HG03342 (cell line): ENCODE data around the gene SPRR2A.
"Not testable (repeated sequence)": the region's sequence is repeated elsewhere in the genome, so short reads cannot be mapped to it uniquely, and the experiment has no call there.

Experiments
- ATAC-seq: cut with Tn5 transposase; IDR thresholded peaks from one replicate; pipeline ENCODE4 v1.9.1; 2021; ENCODE audit warnings: mild to moderate bottlenecking, moderate library complexity; ENCODE audit not compliant: unreplicated experiment

Gene SPRR2A

GRCh38 chr1:153057375-153057774, at the start of gene SPRR2A:
Gene SPRR2A (minus strand): TSS chr1:153057512. CDS start chr1:153056735, 777 bp downstream.
- ATAC-seq: no peak

DNA sequence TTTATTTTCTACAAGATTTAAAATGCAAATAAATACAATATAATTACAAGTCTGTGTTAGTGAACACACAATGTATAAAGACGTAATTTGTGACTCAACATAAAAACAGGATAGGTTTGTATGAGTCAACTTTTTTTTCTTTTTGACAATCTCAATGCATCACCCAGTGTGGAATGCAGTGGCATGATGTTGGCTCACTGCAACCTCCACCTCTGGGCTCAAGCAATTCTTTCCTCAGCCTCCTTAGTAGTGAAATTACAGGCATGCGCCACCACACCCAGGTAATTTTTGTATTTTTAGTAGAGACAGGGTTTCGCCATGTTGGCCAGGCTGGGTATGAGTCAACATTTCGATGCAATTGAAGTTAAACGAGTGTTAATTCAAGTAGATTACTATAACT, 42.9 kb upstream of the SPRR2A start:
- no peak for ATAC-seq

DNA sequence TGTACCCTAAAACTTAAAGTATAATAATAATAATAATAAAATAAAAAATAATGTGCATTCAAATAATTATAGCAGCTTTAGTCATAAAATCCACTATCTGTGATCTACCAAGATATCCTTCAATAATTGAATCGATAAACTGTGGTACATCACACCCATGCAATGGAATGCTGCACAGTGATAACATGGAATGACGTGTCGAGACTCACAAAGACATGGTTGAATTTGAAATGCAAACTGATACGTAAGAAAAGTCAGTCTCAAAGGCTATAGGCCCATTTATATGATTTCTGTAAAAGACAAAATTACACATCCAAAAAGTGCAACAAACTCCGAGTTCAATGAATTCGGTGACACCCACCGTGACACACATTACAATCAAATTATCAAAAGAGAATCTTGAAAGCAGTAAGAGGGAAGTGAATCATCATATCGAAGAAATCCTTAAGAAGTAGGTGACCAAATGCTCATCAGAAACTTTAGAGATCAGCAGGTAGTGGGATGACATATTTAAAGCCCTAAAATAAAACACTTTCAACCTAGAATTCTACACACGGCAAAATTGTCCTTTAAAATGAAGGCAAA, 42.2 kb upstream of the SPRR2A start:
- no peak for ATAC-seq

DNA sequence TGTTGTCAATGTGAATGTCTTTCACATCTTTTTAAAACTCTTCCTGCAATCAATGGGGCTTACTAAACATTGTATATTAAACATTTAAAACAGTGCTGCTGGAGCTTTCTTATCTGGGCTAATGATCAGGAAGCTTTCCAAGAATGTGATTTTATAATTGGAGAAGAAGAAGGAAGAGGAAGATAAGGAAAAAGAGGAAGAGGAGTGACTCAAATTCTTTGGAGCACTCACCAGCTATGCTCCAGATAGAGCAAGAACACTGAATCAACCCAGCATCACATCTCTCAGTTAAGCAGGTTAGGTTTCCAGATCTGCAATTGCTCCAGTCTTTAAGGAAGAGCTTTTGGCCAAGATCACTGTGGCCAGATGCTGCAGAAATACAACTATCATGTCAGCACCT, 38.5 kb upstream of the SPRR2A start:
- ATAC-seq: no peak

DNA sequence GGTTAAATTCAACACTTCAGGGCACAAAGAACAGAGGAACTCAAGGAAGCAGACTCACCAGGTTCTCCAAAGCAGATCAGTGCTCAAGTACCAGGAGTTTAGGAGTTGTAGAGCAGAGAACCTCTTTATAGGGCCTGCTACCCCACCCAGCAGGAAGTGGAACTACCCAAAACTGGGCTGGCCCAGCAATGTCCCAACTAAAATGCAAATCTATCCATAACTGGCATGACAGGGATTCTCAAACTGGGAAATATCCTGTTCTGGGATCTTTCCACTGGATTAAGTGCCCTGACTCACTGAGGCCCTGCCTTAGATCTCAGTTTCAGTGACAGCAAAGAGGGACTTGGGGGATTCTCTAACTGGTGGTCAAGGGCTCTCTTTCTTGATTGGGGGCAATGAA, 37.1 kb upstream of the SPRR2A start, which contains the start of gene SPRR2E:
Gene SPRR2E (minus strand): TSS at position 101 of the 400 bp plus-strand sequence. CDS start 775 bp downstream, outside the sequence.
- no peak for ATAC-seq

GRCh38 chr1:153087652-153088051, 30.3 kb upstream of the SPRR2A start:
- ATAC-seq: no peak

GRCh38 chr1:153081736-153082135, 24.4 kb upstream of the SPRR2A start:
- ATAC-seq: no peak

GRCh38 chr1:153072806-153073726, 15.8 kb upstream of the SPRR2A start:
- no peak for ATAC-seq

DNA sequence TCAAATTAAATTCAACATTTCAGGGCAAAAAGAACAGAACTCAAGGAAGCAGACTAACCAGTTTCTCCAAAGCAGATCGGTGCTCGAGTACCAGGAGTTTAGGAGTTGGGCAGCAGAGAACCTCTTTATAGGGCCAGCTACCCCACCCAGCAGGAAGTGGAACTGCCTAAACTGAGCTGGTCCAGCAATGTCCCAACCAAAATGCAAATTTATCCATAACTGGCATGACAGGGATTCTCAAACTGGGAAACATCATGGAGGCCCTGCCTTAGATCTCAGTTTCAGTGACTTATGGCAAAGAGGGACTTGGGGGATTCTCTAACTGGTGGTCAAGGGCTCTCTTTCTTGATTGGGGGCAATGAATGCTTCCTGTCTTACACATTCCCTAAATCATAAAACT, 14.2 kb upstream of the SPRR2A start, which contains the start of gene SPRR2B:
Gene SPRR2B (minus strand): TSS at position 101 of the 400 bp plus-strand sequence. CDS start 772 bp downstream, outside the sequence.
- ATAC-seq: no peak

DNA sequence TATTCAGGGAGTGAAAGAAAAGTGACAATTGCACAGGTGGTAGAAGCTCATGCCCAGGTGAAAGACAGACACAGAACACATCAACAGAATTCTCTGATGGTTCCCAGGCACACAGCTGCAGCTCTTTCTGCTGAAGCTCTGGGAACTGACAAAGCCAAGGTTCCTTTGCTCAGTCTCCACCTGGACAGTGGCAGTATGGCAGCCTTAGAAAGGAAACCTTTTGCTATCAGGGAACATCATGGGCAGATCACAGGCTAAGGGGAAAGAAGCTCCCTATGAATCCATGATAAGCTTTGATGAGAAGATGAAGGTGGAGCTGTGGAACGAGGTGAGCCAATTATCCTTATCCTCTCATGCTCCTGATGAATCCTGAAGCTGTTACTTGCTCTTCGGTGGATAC, 12.9 kb upstream of the SPRR2A start:
- no peak for ATAC-seq

DNA sequence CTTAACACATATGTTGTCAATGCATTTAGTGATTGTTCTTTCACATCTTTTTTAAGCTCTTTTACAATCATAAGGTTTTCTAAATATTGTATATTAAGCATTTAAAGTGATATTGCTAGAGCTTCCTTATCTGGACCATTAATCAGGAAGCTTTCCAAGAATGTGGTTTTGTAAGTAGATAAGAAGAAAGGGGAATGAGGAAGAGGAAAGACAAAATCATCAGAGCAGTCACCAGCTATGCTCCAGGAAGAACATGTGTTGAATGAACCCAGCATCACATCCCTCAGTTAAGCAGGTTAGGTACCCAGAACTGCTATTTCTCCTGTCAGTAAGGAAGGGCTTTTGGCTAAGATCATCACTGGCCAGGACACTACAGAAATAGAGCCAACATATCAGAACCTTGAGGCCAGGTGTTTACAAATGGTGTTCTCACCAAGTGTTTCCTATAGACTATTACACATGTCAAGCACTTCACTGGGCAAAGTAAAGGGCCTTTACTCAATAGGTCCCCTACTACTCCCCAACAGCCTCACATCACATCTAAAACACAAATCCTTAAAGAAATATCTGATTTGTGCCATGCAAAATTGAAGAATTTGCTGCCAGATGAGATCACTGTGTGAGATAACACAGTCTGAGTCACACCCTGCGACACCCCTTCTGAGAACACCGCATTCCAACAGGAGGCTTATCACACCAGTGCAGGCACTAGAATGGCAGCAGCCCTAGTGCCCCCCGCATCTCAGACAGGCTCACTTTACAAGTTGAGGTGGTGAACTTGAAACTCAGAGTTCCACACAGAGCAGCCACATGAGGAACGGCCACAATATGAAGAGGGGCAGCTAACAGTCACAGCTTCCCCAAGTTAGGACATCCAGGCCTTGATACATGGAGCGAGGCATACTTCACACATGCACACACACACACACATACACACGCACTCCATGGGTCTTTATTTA, 1.8 kb upstream of the SPRR2A start:
- no peak for ATAC-seq

GRCh38 chr1:153058154-153058553, 842 bp upstream of the SPRR2A start:
- ATAC-seq: no peak

GRCh38 chr1:153056111-153056510, 1.2 kb downstream of the SPRR2A start:
- ATAC-seq: not testable (repeated sequence)

DNA sequence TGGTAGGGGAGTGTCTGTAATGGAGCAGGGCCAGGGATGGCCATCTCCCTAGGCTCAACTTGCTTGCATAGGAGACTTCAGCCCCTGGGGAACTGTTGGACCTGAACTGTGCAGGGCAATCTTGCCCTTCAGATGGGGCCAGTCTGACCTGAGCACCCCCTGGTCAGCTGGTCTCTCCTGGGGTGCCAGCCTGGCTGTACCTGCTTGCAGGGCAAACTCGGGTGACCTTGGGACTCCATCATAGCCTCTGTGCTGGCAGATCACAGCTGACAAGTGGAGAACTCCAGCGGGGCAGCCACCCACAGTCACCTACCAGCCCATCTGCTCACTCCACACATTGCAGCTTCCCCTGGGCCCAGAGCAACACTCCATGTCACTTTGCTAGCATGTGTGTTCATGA, 8.1 kb downstream of the SPRR2A start:
- ATAC-seq: no peak

DNA sequence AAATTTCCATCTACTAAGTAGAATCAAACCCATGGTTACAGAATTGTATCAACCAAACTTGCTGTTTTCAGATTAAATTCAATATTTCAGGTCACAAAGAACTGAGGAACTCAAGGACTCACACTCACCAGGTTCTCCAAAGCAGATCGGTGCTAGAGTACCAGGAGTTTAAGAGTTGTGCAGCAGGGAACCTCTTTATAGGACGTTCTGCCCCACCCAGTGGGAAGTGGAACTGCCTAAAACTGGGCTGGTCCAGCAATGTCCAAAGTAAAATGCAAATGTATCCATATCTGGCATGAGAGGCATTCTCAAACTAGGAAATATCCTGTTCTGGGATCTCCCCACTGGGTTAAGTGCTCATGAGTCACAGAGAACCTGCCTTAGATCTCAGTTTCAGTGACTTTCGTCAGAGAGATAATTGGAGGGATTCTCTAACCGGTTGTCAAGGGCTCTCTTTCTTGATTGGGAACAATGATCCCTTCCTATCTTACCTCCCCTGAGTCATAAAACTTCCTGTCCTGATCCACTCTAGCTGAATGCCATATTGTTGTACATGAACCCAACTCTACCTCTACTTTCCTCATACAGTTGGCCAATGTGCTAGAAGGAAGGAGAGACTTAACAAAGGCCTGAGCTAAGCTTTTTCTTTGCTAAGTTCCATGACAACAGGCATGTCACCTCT, 16.2 kb downstream of the SPRR2A start, which contains the start of gene SPRR2D:
Gene SPRR2D (minus strand): TSS at position 171 of the 682 bp plus-strand sequence. CDS start 774 bp downstream, outside the sequence.
- no peak for ATAC-seq

DNA sequence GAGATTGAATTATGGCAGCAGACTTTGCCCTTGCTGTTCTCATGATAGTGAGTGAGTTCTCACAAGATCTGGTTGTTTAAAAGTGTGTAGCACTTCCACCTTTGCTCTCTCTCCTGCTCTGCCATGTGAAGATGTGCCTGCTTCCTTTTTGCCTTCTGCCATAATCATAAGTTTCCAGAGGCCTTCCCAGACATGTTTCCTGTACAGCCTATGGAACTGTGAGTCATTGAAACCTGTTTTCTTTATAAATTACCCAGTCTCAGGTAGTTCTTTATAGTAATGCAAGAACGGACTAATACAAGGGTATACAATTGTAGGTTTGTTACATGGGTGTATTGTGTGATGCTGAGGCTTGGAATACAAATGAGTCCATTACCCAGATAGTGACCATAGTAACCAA, 22.1 kb downstream of the SPRR2A start:
- no peak for ATAC-seq

GRCh38 chr1:153032677-153033308, 24.5 kb downstream of the SPRR2A start:
- ATAC-seq: no peak

DNA sequence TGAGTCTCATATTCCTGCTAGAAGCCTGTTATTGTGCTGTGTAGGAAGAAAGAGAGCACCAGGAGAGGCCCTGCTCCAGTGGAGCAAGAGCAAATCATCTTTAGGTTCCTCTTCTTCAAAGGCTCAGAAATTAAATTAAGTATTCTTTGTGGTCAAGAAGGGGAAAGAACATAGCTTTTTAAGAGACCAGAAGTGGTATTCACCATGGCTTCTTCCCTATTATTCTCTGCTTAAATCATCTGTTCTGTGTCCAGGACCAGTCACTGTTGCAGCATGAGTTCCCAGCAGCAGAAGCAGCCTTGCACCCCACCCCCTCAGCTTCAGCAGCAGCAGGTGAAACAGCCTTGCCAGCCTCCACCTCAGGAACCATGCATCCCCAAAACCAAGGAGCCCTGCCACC, 25.2 kb downstream of the SPRR2A start:
- ATAC-seq: no peak

DNA sequence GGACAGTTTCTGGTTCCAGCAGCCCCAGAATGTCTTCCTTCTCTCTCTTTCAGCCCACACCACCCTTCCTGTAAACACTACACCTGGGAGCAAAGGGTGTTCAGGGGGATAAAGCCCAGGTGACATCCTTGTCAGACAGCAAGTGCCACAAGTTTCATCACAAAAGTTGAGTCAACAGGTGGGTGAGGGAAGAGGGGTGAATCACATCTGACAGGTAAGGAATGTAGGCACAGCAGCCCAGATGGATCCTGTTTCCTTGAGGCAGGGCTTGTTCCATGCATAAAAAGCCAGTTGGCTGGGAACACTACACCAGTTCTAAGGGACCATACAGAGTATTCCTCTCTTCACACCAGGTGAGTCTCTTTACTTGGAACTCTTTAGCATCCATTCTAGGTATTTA, 26.4 kb downstream of the SPRR2A start, which contains the start of gene SPRR1B:
Gene SPRR1B (plus strand): TSS at position 309 of the 400 bp plus-strand sequence. CDS start 1,143 bp downstream, outside the sequence.
- ATAC-seq: no peak

DNA sequence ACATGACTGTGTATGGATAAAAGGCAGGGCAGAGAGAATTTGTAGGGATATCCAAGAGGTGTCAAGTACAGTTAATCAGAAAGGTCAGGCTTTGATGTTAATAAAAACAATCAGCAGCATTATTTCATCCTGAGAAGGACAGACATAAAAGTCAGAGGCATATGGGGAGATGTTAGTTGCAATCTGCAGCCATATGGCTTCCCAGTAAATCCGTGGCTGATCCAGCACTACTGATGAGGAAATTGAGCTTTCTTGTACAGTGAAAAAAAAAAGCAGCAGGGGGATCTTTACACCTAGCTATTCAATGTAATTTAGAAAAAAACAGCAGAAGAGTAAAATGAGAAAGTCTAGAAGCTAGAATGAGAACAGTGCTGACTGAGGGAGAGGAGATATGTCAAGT, 28.5 kb downstream of the SPRR2A start:
- no peak for ATAC-seq
